Peyer's patch (tissue), 4 donors: ENCODE measurements around the gene ABHD12. TPM values are rescaled to one million over a fixed set of nuclear protein-coding genes. Genes with fewer than 3 reads are reported as not detected.

Experiments
- DNase-seq, 3 donors: peaks; one replicate each; pipeline ENCODE4 v3.0.0-alpha.2; 2017 to 2019
- H3K27ac ChIP-seq, 4 donors: fragments of 200-600 bp; sonication (generic); one replicate each; pipeline ENCODE4 v1.5.1; 2016 to 2019
- H3K27me3 ChIP-seq, 2 donors: fragments of 200-600 bp; sonication (generic); one replicate each; pipeline ENCODE4 v1.5.1; 2019
- H3K36me3 ChIP-seq, 3 donors: fragments of 200-600 bp; sonication (generic); one replicate each; pipeline ENCODE4 v1.5.1; 2016 to 2019
- H3K4me1 ChIP-seq, 4 donors: fragments of 200-600 bp; sonication (generic); one replicate each; pipeline ENCODE4 v1.5.1; 2016 to 2019
- H3K4me3 ChIP-seq, 4 donors: fragments of 200-600 bp; sonication (generic); 1 replicate in 3 of 4; 2 replicates in 1 of 4; pipeline ENCODE4 v1.5.1; 2016 to 2019; ENCODE audit warnings: mild to moderate bottlenecking in 1 of 4
- H3K9me3 ChIP-seq, 4 donors: fragments of 200-600 bp; sonication (generic); one replicate each; pipeline ENCODE4 v1.5.1; 2016 to 2019; ENCODE audit warnings: mild to moderate bottlenecking in 1 of 4
- POLR2A ChIP-seq, 2 donors: fragments of 450-650 bp; IDR thresholded peaks; one replicate each; pipeline ENCODE4 v1.5.1; 2017; ENCODE audit warnings: antibody characterized with exemption in 2 of 2, mild to moderate bottlenecking in 2 of 2, moderate library complexity in 2 of 2
- total RNA-seq, 4 donors: library from RNA; depleted of rRNA; stranded (reverse); fragments of >200 nt; gene quantifications; one replicate each; pipeline ENCODE4 v1.1.0, GENCODE V29; 2016
- TF ChIP-seq, protein P1 (sequence below), 6 experiments: fragments of 450-650 bp in 4 of 6; fragments of 200-600 bp in 2 of 6; sonication (generic) in 1 of 6; IDR thresholded peaks; one replicate each; pipeline ENCODE4 v1.5.1; 2017 to 2019; ENCODE audit warnings: antibody characterized with exemption in 6 of 6, mild to moderate bottlenecking in 3 of 6, moderate library complexity in 1 of 6

ABHD12 gene
- total RNA-seq, 4 donors from 2014 or later, result 46.2 to 95.4 (median 73.5) TPM

DNA sequence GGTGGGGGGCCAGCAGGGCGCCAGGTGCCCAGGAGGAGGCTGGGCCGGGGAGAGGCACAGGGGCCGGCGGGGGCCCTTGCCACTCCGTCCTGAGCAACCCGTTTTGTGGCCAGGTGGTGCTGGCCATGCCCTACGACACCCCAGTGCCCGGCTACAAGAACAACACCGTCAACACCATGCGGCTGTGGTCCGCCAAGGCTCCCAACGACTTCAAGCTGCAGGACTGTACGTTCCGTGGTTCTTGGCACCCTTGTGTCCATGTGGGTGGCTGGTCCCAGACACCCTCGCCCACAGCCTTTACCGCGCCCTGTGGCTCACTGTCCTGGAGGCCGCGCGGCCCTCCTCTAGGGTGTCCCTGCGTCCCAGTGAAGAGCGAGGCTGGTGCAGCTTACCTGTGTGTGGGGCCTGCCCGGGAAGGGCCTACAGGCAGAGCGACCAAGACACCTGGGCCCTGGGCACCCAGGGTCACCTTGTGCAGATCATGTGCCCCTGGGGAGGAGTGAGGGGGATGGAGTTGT is 114.0 kb downstream of the ABHD12 start:
- Histone ChIP-seq H3K27ac (no peak overlapping the region), H3K4me1 (peaks cover 0 to 9% (median 0%) of the 10 kb centered on the region in 4 donors), H3K36me3 (peaks cover 0 to 92% (median 0%) of the 10 kb centered on the region in 3 donors), H3K4me3 (no peak overlapping the region), H3K9me3 (no peaks in the 10 kb centered on the region), H3K27me3 (no peaks in the 10 kb centered on the region)
- TF ChIP-seq POLR2A (IDR thresholded peaks at IDR 0.05), result no peak
- TF ChIP-seq, protein P1, sequence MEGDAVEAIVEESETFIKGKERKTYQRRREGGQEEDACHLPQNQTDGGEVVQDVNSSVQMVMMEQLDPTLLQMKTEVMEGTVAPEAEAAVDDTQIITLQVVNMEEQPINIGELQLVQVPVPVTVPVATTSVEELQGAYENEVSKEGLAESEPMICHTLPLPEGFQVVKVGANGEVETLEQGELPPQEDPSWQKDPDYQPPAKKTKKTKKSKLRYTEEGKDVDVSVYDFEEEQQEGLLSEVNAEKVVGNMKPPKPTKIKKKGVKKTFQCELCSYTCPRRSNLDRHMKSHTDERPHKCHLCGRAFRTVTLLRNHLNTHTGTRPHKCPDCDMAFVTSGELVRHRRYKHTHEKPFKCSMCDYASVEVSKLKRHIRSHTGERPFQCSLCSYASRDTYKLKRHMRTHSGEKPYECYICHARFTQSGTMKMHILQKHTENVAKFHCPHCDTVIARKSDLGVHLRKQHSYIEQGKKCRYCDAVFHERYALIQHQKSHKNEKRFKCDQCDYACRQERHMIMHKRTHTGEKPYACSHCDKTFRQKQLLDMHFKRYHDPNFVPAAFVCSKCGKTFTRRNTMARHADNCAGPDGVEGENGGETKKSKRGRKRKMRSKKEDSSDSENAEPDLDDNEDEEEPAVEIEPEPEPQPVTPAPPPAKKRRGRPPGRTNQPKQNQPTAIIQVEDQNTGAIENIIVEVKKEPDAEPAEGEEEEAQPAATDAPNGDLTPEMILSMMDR (IDR thresholded peaks at IDR 0.05), result no peak
- peak in 2 of 3 donors; percentile 43 to 45 for DNase-seq

DNA sequence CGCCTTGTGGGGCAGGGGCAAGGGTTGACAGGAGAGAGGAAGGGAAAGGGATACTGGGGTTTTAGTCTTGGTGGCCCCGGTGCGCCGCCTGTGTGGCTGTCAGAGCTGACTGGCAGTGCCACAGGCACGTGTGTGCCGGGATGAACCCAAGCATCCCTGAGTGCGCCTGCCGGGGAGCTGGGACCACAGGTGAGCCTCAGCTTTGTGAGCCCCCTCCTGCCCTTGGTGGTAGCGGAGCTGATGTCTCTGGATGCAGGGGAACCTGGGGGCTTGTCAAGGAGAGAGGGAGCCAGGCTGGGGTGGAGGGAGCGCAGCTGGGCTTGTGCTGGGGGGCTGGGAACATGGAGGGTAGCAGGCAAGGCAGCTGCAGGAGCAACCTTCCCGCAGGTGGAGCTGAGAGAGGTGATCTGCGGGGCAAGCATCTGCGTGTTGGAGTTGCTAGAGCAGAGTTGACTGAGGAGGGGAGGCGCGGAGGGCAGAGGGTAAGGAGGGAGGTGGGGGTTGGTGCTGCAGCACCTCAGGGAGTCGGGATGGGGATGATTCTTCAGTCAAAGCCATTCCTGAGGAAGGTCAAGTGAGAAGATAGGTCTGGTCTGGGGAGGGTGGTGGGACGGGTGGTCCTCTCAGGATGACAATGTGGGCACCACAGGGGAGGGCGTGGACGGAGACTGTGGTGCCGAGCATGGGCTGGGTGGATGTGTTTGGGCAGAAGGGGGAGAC is 114.7 kb downstream of the ABHD12 start:
- no peak for TF ChIP-seq POLR2A (IDR thresholded peaks at IDR 0.05)
- TF ChIP-seq, protein P1 (IDR thresholded peaks at IDR 0.05), result no peak
- Histone ChIP-seq H3K9me3 (no peaks in the 10 kb centered on the region), H3K27ac (no peak overlapping the region), H3K27me3 (no peaks in the 10 kb centered on the region), H3K36me3 (peaks cover 0 to 92% (median 0%) of the 10 kb centered on the region in 3 donors), H3K4me1 (peaks cover 0 to 4% (median 0%) of the 10 kb centered on the region in 4 donors), H3K4me3 (no peak overlapping the region)
- DNase-seq, result peak in 2 of 3 donors; percentile 36 to 44

DNA sequence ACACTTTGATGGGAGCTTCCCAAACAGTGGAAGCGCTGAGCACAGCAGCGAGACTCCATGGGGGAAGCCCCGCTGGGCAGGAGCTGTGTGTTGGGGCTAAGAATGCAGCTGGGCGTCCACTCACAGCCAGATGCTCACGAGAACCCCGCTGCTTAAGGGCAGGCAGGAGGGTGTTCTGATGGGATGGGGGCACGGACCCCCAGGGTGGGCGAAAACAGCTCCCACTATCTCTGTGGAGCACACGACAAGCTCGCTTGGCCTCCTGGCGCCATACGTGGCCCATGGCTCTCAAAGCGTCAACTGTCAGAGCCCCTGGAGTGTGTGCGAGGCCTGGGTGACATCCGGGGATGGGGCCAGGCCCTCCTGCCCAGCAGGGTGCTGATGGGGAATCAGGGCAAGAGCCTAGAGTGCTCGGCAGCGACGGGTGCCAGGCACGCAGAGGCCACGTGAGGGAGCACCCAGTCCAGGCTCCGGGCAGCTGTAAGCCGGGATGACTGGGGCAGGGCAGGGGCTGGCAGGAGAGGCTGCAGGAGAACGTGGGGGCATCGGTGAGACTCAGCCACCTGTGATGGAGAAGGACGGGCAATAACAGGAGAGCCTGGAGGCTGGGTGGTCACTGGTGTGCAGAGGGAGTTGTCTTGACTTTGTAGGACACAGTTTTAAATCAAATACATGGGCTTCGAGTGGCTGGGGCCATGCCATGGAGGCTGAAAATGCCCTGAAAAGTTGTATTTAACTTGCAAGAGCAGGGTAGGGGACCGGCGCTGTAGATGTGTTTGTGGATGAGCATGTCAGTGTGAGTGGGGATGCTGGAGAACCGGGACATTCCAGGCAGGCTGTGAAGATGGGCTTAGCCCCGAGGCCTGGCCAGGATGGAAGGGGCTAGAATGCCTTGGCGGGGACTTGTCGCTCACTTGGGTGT is 115.5 kb downstream of the ABHD12 start:
- peak in 2 of 3 donors; percentile 39 to 51 for DNase-seq
- no peak for TF ChIP-seq POLR2A (IDR thresholded peaks at IDR 0.05)
- TF ChIP-seq, protein P1 (IDR thresholded peaks at IDR 0.05), result no peak
- H3K4me3 ChIP-seq, result no peak overlapping the region
- no peaks in the 10 kb centered on the region for H3K4me1 ChIP-seq
- H3K36me3 ChIP-seq, result peaks cover 0 to 92% (median 0%) of the 10 kb centered on the region in 3 donors
- H3K27me3 ChIP-seq, result no peaks in the 10 kb centered on the region
- H3K9me3 ChIP-seq, result no peaks in the 10 kb centered on the region
- no peak overlapping the region for H3K27ac ChIP-seq

DNA sequence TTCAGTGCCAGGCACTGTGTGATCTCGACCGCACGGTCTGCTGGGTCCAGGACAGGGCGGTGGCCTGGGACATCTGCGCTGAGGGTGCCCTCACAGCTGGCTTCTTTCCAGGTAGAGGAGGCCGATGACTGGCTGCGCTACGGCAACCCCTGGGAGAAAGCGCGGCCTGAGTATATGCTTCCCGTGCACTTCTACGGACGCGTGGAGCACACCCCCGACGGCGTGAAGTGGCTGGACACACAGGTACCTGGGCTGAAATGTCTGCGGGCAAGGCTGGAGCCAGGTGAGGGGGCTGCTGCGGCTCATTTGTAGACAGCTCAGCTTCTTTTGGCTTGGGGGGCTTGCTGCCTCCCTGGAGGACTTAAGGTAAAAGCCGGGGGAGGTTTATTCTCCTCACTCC is 116.2 kb downstream of the ABHD12 start:
- TF ChIP-seq POLR2A (IDR thresholded peaks at IDR 0.05), result no peak
- TF ChIP-seq, protein P1 (IDR thresholded peaks at IDR 0.05), result no peak
- Histone ChIP-seq H3K27ac (no peak overlapping the region), H3K9me3 (no peaks in the 10 kb centered on the region), H3K4me1 (no peaks in the 10 kb centered on the region), H3K27me3 (no peaks in the 10 kb centered on the region), H3K36me3 (peaks cover 0 to 90% (median 0%) of the 10 kb centered on the region in 3 donors), H3K4me3 (no peak overlapping the region)
- DNase-seq, result peak in 2 of 3 donors; percentile 28 to 38

DNA sequence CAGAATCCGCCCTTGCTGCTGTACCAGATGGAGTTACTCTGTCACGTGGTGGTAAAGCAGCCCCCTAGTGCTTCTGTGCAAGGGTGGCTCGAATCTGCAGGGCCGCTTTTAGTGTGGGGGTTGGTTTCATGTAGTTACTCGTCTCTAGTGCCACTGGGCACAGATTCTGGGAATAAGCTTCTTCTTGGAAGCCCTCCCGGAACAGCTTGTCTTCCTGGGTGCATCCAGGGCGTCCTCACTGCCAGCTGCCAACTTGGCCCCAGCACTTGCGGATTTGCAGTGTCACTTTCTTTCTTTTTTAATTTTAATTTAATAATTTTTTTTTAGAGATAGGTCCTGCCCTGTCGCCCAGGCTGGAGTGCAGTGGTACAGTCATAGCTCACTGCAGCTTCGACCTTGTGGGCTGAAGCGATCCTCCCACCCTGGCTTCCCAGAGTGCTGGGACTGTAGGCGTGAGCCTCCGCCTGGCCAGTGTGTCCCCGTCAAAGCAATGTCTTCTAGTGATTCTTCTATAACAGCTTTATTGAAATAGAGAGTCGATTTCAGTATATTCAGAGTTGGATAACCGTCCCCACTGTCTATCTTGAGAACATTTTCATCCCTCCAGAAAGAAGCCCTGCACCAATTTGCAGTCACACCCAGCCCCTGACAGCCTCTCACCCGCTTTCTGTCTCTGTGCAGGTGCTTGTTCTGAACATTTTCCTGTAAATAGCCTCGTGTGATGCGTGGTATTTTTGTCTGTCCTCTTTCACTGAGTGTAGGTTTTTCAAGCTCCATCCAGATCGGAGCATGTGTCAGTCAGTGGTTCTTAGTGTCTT is 116.9 kb downstream of the ABHD12 start:
- no peak overlapping the region for H3K4me3 ChIP-seq
- peak; percentile 8 to 30 (median 21) for DNase-seq
- peak overlapping the region in 1 of 4 donors; percentile 31 for H3K27ac ChIP-seq
- TF ChIP-seq, protein P1 (IDR thresholded peaks at IDR 0.05), result no peak
- no peak for TF ChIP-seq POLR2A (IDR thresholded peaks at IDR 0.05)
- H3K27me3 ChIP-seq, result no peaks in the 10 kb centered on the region
- no peaks in the 10 kb centered on the region for H3K9me3 ChIP-seq
- no peaks in the 10 kb centered on the region for H3K4me1 ChIP-seq
- peaks cover 0 to 90% (median 0%) of the 10 kb centered on the region in 3 donors for H3K36me3 ChIP-seq
